GM19324 (cell line): ENCODE data around the gene CLIP4.

Experiments used
- ATAC-seq: cut with Tn5 transposase; IDR thresholded peaks from one replicate; pipeline ENCODE4 v1.9.1; 2021; ENCODE audit warnings: mild to moderate bottlenecking, moderate library complexity; ENCODE audit not compliant: unreplicated experiment, low FRiP score

The CLIP4 gene

GRCh38 chr2:29182920-29183319 lies 67.7 kb downstream of the CLIP4 start:
- no peak for ATAC-seq

GRCh38 chr2:29184531-29184930 lies 69.3 kb downstream of the CLIP4 start:
- no peak for ATAC-seq

- no peak for ATAC-seq
Observed at GRCh38 chr2:29186817-29187216, 71.6 kb downstream of the CLIP4 start.

- ATAC-seq, result no peak
Observed at GRCh38 chr2:29187926-29188325, 72.7 kb downstream of the CLIP4 start.

- no peak for ATAC-seq
Observed at GRCh38 chr2:29189052-29189451, 73.8 kb downstream of the CLIP4 start.

- ATAC-seq, result no peak
Observed at GRCh38 chr2:29191817-29192216, 76.6 kb downstream of the CLIP4 start.

GRCh38 chr2:29192526-29192925 lies 77.3 kb downstream of the CLIP4 start:
- no peak for ATAC-seq

- no peak for ATAC-seq
Observed at GRCh38 chr2:29193111-29193510, 77.9 kb downstream of the CLIP4 start.

GRCh38 chr2:29193681-29194080 lies 78.5 kb downstream of the CLIP4 start:
- no peak for ATAC-seq

- ATAC-seq, result no peak
Observed at GRCh38 chr2:29195796-29196195, 80.6 kb downstream of the CLIP4 start.

GRCh38 chr2:29196792-29197788 lies 81.9 kb downstream of the CLIP4 start:
- no peak for ATAC-seq

- no peak for ATAC-seq
Observed at GRCh38 chr2:29201979-29202378, 86.8 kb downstream of the CLIP4 start.

GRCh38 chr2:29202819-29203495 lies 87.7 kb downstream of the CLIP4 start:
- ATAC-seq, result no peak

- no peak for ATAC-seq
Observed at GRCh38 chr2:29206941-29207340, 91.7 kb downstream of the CLIP4 start.

- no peak for ATAC-seq
Observed at GRCh38 chr2:29207352-29208148, 92.3 kb downstream of the CLIP4 start.

- ATAC-seq, result no peak
Observed at GRCh38 chr2:29209551-29209950, 94.3 kb downstream of the CLIP4 start.

GRCh38 chr2:29212009-29212408 lies 96.8 kb downstream of the CLIP4 start:
- ATAC-seq, result no peak

- no peak for ATAC-seq
Observed at GRCh38 chr2:29213888-29214291, 98.7 kb downstream of the CLIP4 start.

- ATAC-seq, result no peak
Observed at GRCh38 chr2:29215073-29215472, 99.9 kb downstream of the CLIP4 start.

- ATAC-seq, result no peak
Observed at GRCh38 chr2:29215739-29216608, 100.8 kb downstream of the CLIP4 start.
